ENCODE results near the gene APOA4.

Gene APOA4

DNA sequence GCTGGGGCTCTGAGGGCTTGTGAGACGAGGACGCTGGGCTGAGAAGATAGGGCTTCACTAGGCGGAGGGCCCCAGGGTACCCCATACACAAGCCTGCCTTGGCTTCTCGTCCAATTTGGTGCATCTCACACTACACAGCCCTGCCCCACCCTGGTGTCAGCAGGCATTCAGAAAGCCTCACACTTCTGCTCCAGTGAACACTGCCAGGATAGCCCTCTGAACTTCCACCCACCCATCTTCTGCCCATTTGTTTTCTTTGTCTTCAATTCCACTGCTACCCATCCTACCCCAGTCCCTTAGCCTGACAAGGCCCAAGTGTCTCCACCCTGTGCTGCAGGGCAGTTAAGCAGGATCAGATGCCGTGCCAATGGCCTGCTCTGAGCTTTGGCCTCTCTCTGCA lies 48.4 kb downstream of the APOA4 start:
- no peak for DNase-seq (ENCODE audit: low read depth)

- no peak for DNase-seq (ENCODE audit: low read depth)
Measured at GRCh38 chr11:116773203-116774097, 49.7 kb downstream of the APOA4 start.

- peak; percentile 88 for DNase-seq (ENCODE audit: low read depth)
Measured at GRCh38 chr11:116772443-116773202, 50.5 kb downstream of the APOA4 start, which contains the start of gene BUD13. BUD13 (minus strand) TSS chr11:116772987; CDS start chr11:116772964, 23 bp downstream.

GRCh38 chr11:116771935-116772334 lies 51.2 kb downstream of the APOA4 start:
- DNase-seq (ENCODE audit: low read depth) = no peak

Data from stimulated activated CD8-positive, alpha-beta memory T cell treated with anti-CD3 and anti-CD28 coated beads, Interleukin-12 subunit alpha, Interleukin-12 subunit beta, amount 100 ng/mL, for 1 hour (primary cell).